Neural cell (in vitro differentiated cells): Measurements from ENCODE around the gene MIER1. TPM values are rescaled to one million over a fixed set of nuclear protein-coding genes. Genes with fewer than 3 reads are reported as not detected.

Experiments
- polyA plus RNA-seq: library from polyadenylated mRNA; depleted of rRNA; stranded (reverse); fragments of >200 nt; gene quantifications from 2 replicates; pipeline ENCODE4 v1.2.3, GENCODE V29; 2014

The MIER1 gene
- polyA plus RNA-seq, 1 donor from 2014 or later: 16.1 TPM

Other genes with a start within 250 kb of the MIER1 start
- not detected in 2 replicates for gene DYNLT5, start 172.5 kb upstream of the MIER1 start, polyA plus RNA-seq
- not detected in 2 replicates for gene INSL5, start 123.7 kb upstream of the MIER1 start, polyA plus RNA-seq
- 4.5 and 8.4 TPM in 2 replicates for gene DNAI4, start 134 bp upstream of the MIER1 start, polyA plus RNA-seq
- 17.9 and 20.2 TPM in 2 replicates for gene SLC35D1, start 129.2 kb downstream of the MIER1 start, polyA plus RNA-seq
- gene C1orf141, start 210.0 kb downstream of the MIER1 start, polyA plus RNA-seq: not detected in 2 replicates
- not detected in 2 replicates for gene IL23R, start 241.5 kb downstream of the MIER1 start, polyA plus RNA-seq